ENCODE data around the gene INTS13.
"Not testable (repeated sequence)": the region's sequence is repeated elsewhere in the genome, so short reads cannot be mapped to it uniquely, and the experiment has no call there.

INTS13 gene

GRCh38 chr12:26937863-26938700 is at the start of gene INTS13, which contains the start of gene FGFR1OP2:
Gene INTS13, minus strand, starts transcription at chr12:26937981. Its CDS starts 1,178 bp downstream, at chr12:26936803.
Gene FGFR1OP2, plus strand, starts transcription at chr12:26938470. Its CDS starts 15,689 bp downstream, at chr12:26954159.
- peak; percentile 89 to 93 (median 90) for DNase-seq (ENCODE audit: low read depth in 3 of 3, low spot score in 1 of 3)

DNA sequence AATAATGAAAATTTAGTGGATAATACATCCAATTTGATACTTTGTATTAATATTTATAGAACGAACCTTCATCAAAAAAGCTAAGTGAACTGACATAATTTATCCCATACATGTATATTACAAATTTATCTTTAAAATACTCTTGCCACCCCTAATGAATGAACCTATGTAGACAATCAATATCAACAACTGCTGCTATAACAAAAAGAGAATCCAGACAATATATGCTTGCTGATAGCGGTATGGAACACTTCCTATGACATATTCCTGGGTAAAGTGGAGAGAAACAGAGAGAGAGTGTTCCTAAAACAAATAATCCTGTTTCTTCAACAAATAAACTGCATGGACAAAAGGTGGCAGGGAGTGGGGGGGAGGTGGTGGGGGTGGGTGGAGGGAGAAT is 45.1 kb upstream of the INTS13 start:
- DNase-seq (ENCODE audit: low read depth in 3 of 3, low spot score in 1 of 3): no peak

DNA sequence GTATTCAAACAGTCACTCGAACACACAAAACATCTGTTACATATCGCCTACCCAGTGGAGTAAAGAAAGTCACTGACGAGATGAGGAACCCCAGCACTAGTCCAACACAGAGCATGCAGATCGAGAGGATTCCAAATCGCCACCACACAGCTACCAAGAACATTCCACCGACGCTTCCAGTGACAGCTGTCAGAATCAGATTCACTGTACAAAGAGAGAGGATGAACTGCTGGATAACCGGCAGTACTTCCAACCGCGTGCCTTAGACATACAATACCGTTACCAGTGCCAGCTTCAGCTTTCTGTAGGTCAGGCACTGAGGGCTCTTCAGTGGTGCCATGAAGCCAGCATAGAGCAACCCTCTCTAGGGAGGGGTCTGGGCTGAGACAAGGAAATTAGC is 42.0 kb upstream of the INTS13 start:
- no peak for DNase-seq (ENCODE audit: low read depth in 3 of 3, low spot score in 1 of 3)

DNA sequence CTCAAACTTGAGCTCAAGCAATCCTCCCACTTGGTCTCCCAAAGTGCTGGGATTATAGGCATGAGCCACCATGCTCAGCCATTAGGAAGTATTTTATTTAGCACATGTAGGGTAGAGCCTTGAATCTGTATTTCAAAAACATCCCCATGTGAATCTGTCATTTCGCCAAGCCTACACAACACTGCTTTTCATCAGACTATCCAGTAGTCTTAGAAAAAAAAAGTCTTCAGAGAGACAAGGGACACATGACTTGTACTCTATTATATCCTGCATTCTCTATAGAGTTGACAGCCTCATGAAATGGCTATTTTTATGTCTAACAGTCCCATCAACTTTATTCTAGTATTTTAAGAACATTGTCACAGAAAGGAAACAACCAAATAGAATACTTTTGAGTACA is 41.0 kb upstream of the INTS13 start:
- DNase-seq (ENCODE audit: low read depth in 3 of 3, low spot score in 1 of 3): no peak

DNA sequence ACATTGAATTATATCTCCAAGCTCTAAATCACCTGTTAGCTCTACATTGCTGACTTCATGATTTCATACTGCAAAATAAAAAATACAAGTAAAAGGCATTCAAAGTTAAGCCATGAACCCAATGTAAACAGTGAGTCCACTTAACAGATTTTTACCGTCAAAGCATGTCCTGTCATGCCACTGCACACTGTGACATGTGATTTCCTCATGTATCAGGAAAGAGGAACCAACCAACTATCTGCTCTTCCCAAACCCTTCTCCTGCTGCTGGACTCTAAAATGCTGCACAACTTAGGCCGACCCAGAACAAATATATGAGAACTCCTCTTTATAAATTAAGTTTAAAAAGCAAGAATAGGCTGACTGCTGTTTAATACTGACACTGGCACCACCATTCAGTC is 38.9 kb upstream of the INTS13 start:
- no peak for DNase-seq (ENCODE audit: low read depth in 3 of 3, low spot score in 1 of 3)

DNA sequence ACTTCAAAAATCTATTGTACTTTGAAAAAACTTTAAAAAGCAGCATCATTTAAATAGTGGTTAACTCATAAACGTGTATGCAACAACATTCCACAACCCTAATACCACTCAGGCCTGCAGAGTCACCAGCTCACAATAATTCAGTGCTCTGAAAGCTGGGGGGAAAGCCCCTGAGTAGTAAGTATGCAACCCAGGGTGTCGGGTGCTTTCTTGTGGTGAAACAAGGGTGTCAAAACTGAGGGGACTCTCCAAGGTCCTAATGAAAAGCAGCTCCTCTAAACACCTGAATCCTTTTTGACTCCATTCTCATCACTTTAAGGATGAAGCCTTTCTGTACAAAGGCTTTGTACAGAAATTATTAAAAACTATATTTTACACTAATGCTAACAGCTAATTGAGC is 34.2 kb upstream of the INTS13 start:
- peak; percentile 15 to 29 (median 15) for DNase-seq (ENCODE audit: low read depth in 3 of 3, low spot score in 1 of 3)

DNA sequence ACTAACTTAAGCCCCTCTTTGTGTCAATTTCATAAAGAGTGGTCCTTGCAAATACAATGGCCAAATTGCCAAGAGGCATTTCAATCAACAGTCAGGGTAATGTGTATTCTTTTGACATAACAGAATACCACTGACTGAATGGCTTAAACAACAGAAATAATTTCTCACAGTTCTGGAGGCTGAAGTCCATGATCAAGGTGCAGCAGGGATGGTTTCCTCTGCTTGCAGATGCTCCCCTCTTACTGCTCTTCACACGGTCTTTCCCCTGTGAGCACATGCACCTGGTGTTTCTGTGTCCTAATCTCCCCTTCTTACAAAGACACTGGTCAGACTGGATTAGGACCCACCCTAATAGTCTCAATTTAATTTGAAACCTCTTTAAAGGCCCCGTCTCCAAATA is 32.4 kb upstream of the INTS13 start:
- no peak for DNase-seq (ENCODE audit: low read depth in 3 of 3, low spot score in 1 of 3)

GRCh38 chr12:26966842-26967241 is 29.1 kb upstream of the INTS13 start:
- no peak for DNase-seq (ENCODE audit: low read depth in 3 of 3, low spot score in 1 of 3)

DNA sequence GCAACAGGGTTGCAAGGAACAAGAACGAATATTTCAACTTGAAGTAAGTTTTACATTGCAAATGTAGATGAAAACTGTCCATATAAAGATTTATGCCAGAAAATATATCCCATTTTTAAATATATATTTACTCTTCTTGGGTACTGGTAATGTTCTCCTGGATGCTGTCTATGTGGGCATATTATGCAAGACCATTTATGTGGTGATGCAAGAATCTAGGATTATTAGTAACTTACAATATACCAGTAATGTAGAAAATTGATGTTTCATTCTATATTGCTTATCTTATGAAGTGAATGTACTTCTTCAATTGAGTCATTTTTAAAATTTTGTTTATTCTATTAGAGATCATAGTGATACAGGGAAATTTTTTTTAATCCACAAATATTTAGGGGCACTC is 25.6 kb upstream of the INTS13 start:
- DNase-seq (ENCODE audit: low read depth in 3 of 3, low spot score in 1 of 3): no peak

- no peak for DNase-seq (ENCODE audit: low read depth in 3 of 3, low spot score in 1 of 3)
These were observed 24.0 kb upstream of the INTS13 start for GRCh38 chr12:26961803-26962202.

DNA sequence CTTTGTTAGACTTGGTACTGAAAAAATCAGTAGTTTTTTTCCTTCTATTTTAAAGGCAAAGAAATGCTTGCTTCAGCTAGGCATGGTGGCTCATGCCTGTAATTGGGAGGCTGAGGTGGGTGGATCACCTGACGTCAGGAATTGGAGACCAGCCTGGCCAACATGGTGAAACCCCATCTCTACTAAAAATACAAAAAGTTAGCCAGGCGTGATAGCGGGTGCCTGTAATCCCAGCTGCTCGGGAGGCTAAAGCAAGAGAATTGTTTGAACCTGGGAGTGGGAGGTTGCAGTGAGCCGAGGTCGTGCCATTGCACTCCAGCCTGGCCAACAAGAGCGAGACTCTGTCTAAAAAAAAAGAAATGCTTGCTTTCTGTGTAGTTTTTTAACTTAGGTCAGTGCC is 23.6 kb upstream of the INTS13 start:
- DNase-seq (ENCODE audit: low read depth in 3 of 3, low spot score in 1 of 3): not testable (repeated sequence)

- DNase-seq (ENCODE audit: low read depth in 3 of 3, low spot score in 1 of 3): no peak
These were observed 16.2 kb upstream of the INTS13 start for GRCh38 chr12:26954027-26954426.

GRCh38 chr12:26953447-26953846 is 15.7 kb upstream of the INTS13 start:
- no peak for DNase-seq (ENCODE audit: low read depth in 3 of 3, low spot score in 1 of 3)

DNA sequence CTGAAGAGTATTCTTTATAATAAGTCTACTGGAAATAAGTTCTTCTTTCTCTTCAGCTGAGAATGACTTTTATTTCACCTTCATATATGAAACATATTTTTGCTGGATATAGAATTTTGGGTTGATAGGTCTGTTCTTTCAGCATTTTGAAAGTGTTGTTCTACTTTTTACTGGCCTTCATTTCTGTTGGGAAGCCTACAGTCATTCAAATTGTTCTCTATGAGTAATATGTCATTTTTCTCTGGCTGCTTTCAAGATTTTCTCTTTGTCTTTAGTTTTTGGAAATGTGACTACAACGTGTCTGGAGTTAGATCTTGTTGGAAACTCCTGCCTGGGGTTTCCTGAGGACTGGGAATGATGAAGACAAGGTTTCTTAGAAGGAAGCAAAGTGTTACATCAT is 10.5 kb upstream of the INTS13 start:
- DNase-seq (ENCODE audit: low read depth in 3 of 3, low spot score in 1 of 3): no peak

GRCh38 chr12:26941215-26941594 is 3.4 kb upstream of the INTS13 start:
- no peak for DNase-seq (ENCODE audit: low read depth in 3 of 3, low spot score in 1 of 3)

DNA sequence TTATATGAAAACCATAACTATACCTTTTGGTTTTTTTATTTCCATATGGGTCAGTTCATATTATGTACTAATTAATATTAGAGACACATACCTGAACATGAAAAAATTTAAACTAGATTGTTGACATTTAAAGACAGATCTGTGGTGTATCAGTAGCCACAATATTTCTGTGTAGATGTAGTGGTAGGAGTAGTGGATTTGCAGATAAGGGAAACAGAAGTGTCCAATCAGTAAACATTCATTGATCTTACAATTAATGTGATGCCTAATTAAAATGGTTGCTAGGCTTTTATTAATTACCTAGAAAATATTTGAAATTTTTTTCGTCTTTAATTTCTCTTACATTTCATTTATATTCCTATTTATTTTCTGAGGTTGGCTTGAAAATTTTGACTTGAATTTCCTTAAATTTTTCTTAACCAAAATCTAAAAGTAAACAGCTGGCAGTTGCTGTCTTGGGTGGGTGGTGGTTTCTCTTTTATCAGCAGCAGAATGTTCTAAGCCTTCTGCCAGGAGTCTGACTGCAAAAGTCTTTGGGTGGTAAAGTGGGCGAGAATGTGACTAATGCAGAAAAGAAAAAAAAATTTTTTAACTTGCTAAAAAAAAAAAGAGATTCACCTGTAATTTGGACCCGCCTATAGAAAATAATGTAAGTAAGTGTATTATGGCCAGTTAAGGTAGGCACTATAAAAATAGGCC is 2.9 kb upstream of the INTS13 start:
- no peak for DNase-seq (ENCODE audit: low read depth in 3 of 3, low spot score in 1 of 3)

- no peak for DNase-seq (ENCODE audit: low read depth in 3 of 3, low spot score in 1 of 3)
These were observed 2.2 kb upstream of the INTS13 start for GRCh38 chr12:26939953-26940352.

DNA sequence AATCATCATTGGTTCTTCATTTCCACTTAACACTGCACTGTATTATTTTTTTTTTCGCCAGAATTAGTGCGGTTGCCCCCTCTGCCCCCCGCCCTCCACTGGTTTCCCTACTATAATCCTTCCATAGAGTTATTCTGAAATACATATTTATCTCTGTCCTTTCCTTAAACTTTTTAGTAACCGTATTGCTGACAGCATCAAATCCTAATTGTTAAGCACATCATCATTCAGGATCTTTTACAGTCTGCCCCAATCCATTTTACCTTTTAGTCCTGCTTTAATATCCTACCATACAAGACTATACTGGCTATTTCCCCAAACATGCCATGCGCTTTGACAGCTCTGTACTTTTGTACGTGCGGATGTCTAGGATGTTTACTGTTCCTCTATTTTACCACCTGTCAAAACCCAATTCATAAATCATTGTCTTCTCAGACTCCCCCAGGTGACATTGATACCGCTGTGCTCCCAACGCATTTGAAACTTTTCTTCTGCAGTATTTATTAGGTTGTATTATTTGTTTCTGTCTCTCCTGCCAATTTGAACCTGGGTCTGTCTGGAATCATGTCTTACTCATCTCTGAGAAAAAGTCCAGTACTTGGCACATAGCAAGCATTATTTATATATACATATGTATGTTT is 1.5 kb upstream of the INTS13 start:
- no peak for DNase-seq (ENCODE audit: low read depth in 3 of 3, low spot score in 1 of 3)

GRCh38 chr12:26938701-26939062 is 901 bp upstream of the INTS13 start:
- DNase-seq (ENCODE audit: low read depth in 3 of 3, low spot score in 1 of 3): no peak

DNA sequence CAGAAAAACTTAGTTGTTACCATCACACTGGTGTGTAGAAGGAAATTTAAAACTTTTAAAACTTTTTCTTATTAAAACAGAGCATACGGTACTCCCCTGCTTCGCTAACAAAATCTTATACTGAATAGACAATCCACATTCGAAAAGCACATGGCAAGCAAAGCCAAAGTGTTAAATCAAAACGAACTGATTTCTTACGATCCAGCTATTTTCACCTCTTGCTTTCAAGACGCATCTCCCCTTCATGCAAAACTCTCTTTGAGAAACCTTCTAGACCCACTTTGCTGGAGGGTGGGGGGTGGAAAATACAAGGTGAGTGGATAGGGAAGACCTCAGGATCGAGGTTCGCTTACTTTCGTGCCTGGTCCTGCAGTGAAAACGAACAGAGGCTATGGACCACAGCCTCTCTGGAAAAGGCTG is 328 bp downstream of the INTS13 start:
- DNase-seq (ENCODE audit: low read depth in 3 of 3, low spot score in 1 of 3): no peak

DNA sequence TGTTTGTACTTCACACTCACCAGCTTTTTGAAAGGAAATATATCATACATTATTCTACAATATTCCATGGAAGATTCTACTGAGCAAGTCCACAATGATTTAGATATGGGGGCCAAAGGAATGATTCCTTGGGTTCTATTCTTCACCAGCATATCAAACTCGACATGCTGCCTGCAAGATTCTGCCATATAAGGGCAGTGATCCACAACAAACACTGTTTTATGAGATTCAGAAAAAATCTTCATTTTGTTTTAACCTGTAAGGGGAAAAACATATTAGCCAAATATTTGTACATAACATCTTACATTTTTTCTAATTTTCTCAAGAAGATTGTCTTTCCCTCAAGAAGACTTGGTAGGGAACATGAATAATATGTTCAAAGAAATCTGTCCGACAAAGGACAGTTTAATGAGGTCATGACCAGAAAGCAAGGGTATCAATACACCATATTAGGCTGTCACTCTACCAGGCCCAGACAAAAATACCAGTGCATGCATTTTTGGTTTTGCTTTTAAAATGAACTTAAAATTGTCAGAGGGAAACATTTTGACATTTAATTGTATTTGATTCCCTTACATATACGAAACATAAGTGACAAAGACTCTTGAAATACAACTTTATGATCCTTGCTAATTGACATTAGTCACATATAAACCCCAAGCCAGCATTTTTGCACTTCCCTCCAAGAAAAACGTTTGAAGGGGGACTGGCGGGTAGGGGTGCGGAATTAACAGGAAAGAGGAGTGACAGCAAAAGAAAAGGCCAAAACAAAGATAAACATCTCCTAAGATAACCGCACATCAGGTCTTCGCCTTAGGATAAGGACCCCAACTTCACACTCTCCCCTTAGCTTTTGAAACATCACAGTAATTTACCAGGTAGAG is 980 bp downstream of the INTS13 start:
- no peak for DNase-seq (ENCODE audit: low read depth in 3 of 3, low spot score in 1 of 3)

All from stimulated activated CD4-positive, alpha-beta T cell treated with anti-CD3 and anti-CD28 coated beads, TNF-alpha, amount 100 ng/mL, for 1 hour (primary cell).